Spleen (tissue), 7 donors: Measurements from ENCODE around the gene TIPIN.

Experiments used
- POLR2A ChIP-seq, 3 donors: fragments of 450-650 bp; IDR thresholded peaks; one replicate each; pipeline ENCODE4 v1.5.1; 2017; ENCODE audit warnings: antibody characterized with exemption in 3 of 3, mild to moderate bottlenecking in 1 of 3
- POLR2AphosphoS5 ChIP-seq, 3 donors: sonication (generic); formaldehyde crosslinking; IDR thresholded peaks; one replicate each; pipeline ENCODE4 v1.5.1; 2017; ENCODE audit warnings: antibody characterized with exemption in 3 of 3
- TF ChIP-seq, protein P1 (sequence below), 11 experiments: fragments of 200-600 bp in 7 of 11; fragments of 450-650 bp in 4 of 11; sonication (generic) in 4 of 11; IDR thresholded peaks in 8 of 11; conservative IDR thresholded peaks in 3 of 11; 1 replicate in 7 of 11; 2 replicates in 4 of 11; pipeline versions ENCODE4 v1.4.0 to v1.8.0; 2016 to 2021; ENCODE audit warnings: antibody characterized with exemption in 11 of 11, inconsistent platforms in 4 of 11, mild to moderate bottlenecking in 1 of 11
- donor health status: DM: no; HTN: no; CAD: no; lungs with moderate emphysema.
- donor health status: DM: no; HTN: no; CAD: no.
- donor health status: DM: no; HTN: no; CAD: no.

DNA sequence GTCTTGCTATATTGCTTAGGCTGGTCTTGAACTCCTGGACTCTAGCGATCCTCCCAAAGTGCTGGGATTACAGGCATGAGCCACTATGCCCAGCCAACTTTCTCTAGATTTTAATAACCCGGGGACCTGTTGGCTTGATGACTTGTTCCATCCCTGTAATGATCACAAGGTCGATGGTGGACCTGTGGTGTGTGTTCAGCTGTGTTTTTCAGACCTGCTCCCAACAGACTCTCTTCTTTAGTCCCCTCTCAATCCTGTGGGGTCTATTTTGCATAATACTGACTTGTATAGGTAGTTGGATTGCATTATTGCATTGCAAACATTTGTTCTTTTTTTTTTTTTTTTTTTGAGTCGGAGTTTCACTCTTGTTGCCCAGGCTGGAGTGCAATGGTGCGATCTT is 32.1 kb upstream of the TIPIN start:
- TF ChIP-seq POLR2AphosphoS5 (IDR thresholded peaks at IDR 0.05): no peak
- TF ChIP-seq, protein P1, sequence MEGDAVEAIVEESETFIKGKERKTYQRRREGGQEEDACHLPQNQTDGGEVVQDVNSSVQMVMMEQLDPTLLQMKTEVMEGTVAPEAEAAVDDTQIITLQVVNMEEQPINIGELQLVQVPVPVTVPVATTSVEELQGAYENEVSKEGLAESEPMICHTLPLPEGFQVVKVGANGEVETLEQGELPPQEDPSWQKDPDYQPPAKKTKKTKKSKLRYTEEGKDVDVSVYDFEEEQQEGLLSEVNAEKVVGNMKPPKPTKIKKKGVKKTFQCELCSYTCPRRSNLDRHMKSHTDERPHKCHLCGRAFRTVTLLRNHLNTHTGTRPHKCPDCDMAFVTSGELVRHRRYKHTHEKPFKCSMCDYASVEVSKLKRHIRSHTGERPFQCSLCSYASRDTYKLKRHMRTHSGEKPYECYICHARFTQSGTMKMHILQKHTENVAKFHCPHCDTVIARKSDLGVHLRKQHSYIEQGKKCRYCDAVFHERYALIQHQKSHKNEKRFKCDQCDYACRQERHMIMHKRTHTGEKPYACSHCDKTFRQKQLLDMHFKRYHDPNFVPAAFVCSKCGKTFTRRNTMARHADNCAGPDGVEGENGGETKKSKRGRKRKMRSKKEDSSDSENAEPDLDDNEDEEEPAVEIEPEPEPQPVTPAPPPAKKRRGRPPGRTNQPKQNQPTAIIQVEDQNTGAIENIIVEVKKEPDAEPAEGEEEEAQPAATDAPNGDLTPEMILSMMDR (IDR thresholded peaks at IDR 0.05 in 8 of 11, conservative IDR thresholded peaks at IDR 0.05 in 3 of 11): no peak
- no peak for TF ChIP-seq POLR2A (IDR thresholded peaks at IDR 0.05)
